DOHH2 (cell line): ENCODE results near the gene EML1.
A peak's percentile ranks its signal among the peaks of the same experiment; 100 is the strongest.

Experiments used
- H3F3A ChIP-seq: fragments of 200-600 bp; sonication (generic), shearing (Covaris generic); 2 replicates; pipeline ENCODE4 v1.6.0; 2016; ENCODE audit warnings: antibody characterized with exemption, mild to moderate bottlenecking; ENCODE audit not compliant: control insufficient read depth, insufficient read depth
- H3K27ac ChIP-seq: fragments of 200-600 bp; sonication (generic); 2 replicates; pipeline ENCODE4 v1.5.1; 2014; ENCODE audit warnings: low read depth, mild to moderate bottlenecking, low read length, moderate library complexity
- H3K27me3 ChIP-seq: fragments of 200-600 bp; sonication (generic); 2 replicates; pipeline ENCODE4 v1.6.1; 2014; ENCODE audit warnings: mild to moderate bottlenecking, low read length, mixed read lengths; ENCODE audit not compliant: control insufficient read depth
- H3K36me3 ChIP-seq: fragments of 200-600 bp; sonication (generic); 2 replicates; pipeline ENCODE4 v1.6.1; 2014; ENCODE audit warnings: mild to moderate bottlenecking, low read length, moderate library complexity, mixed read lengths; ENCODE audit not compliant: control insufficient read depth
- H3K4me1 ChIP-seq: fragments of 200-600 bp; sonication (generic); 2 replicates; pipeline ENCODE4 v1.6.1; 2014; ENCODE audit warnings: mild to moderate bottlenecking, low read length, mixed read lengths; ENCODE audit not compliant: control insufficient read depth
- H3K4me2 ChIP-seq: fragments of 200-600 bp; sonication (generic); 2 replicates; pipeline ENCODE4 v1.6.0; 2014; ENCODE audit warnings: mild to moderate bottlenecking, low read length, moderate library complexity
- H3K4me3 ChIP-seq: fragments of 200-600 bp; sonication (generic); 2 replicates; pipeline ENCODE4 v1.5.1; 2014; ENCODE audit warnings: mild to moderate bottlenecking, low read length, mixed read lengths
- H3K79me2 ChIP-seq: fragments of 200-600 bp; sonication (generic); 2 replicates; pipeline ENCODE4 v1.6.1; 2014; ENCODE audit warnings: mild to moderate bottlenecking, low read length, mixed read lengths; ENCODE audit not compliant: control insufficient read depth
- H3K9me2 ChIP-seq: fragments of 200-600 bp; sonication (generic); replicated peaks from 2 replicates; pipeline ENCODE4 v1.6.1; 2014; ENCODE audit warnings: mild to moderate bottlenecking, low read length, mixed read lengths; ENCODE audit not compliant: control insufficient read depth
- H3K9me3 ChIP-seq: fragments of 200-600 bp; sonication (generic); 2 replicates; pipeline ENCODE4 v1.6.1; 2014; ENCODE audit warnings: antibody characterized with exemption, low read length, mixed read lengths; ENCODE audit not compliant: control insufficient read depth, insufficient read depth
- H4K20me1 ChIP-seq: fragments of 200-600 bp; sonication (generic); 2 replicates; pipeline ENCODE4 v1.6.0; 2014; ENCODE audit warnings: low read depth, mild to moderate bottlenecking, antibody characterized with exemption, low read length, moderate library complexity; ENCODE audit not compliant: control insufficient read depth, insufficient read depth
- EZH2phosphoT487 ChIP-seq: fragments of 200-600 bp; sonication (generic); IDR thresholded peaks from 2 replicates; pipeline ENCODE4 v1.6.1; 2017; ENCODE audit warnings: borderline replicate concordance, mild to moderate bottlenecking, antibody characterized with exemption, low read length, moderate library complexity, mixed read lengths
- TF ChIP-seq, protein P1 (sequence below): fragments of 200-600 bp; sonication (generic); IDR thresholded peaks from one replicate; pipeline ENCODE4 v1.5.1; 2014; ENCODE audit warnings: antibody characterized with exemption, mild to moderate bottlenecking, low read depth, low read length; ENCODE audit not compliant: poor library complexity, severe bottlenecking

Gene EML1

DNA sequence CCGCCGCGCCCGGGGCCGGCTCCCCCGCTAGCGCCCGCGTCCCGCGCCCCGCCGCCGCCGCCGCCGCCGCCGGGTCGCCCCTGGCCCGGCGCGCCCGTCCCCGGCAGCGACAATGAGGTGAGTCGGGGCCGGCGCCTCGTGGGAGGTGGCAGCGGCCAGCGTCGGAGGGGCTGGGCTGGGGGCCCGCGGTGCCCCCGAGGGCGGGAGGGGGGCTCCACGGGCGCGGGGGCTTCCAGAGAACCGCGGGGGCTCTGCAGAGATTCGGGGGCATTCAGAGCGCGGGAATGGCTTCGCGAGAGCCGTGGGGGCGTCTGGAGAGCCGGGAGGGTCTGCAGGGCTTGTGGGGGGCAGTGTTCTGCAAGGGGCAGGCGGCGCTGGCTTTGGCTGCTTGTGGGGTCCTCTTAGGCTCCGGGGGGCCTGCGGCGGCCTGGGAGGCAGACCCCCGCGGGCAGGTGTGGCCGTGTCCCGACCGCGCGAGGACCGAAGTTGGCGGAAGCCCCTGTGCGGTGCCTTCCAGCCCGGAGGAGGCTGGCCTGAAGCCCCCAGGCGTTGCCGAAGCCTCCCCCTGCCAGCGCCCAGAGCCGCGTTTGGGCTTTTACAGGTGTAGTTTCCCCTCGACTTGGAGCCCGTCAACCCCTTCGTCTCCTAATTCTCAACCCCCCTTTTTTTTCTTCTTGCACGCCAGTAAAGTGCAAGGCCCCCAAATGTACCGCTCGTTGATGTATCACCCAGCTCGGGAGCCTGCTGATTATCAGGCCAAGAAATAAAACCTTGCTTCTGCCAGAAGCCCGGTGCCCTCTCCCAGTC is 178.9 kb downstream of the EML1 start:
- peak overlapping the region; percentile 68 for H3K4me3 ChIP-seq
- H3K27ac ChIP-seq = no peak overlapping the region
- H3K4me1 ChIP-seq = peaks cover 7% of the 10 kb centered on the region
- H3K79me2 ChIP-seq = peaks cover 24% of the 10 kb centered on the region
- H3K36me3 ChIP-seq = no peaks in the 10 kb centered on the region
- H3K9me2 ChIP-seq = no peaks in the 10 kb centered on the region
- TF ChIP-seq EZH2phosphoT487 = no peak
- TF ChIP-seq, protein P1, sequence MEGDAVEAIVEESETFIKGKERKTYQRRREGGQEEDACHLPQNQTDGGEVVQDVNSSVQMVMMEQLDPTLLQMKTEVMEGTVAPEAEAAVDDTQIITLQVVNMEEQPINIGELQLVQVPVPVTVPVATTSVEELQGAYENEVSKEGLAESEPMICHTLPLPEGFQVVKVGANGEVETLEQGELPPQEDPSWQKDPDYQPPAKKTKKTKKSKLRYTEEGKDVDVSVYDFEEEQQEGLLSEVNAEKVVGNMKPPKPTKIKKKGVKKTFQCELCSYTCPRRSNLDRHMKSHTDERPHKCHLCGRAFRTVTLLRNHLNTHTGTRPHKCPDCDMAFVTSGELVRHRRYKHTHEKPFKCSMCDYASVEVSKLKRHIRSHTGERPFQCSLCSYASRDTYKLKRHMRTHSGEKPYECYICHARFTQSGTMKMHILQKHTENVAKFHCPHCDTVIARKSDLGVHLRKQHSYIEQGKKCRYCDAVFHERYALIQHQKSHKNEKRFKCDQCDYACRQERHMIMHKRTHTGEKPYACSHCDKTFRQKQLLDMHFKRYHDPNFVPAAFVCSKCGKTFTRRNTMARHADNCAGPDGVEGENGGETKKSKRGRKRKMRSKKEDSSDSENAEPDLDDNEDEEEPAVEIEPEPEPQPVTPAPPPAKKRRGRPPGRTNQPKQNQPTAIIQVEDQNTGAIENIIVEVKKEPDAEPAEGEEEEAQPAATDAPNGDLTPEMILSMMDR = no peak
- no peaks in the 10 kb centered on the region for H3F3A ChIP-seq
- H3K9me3 ChIP-seq = no peaks in the 10 kb centered on the region
- H3K4me2 ChIP-seq = peak overlapping the region; percentile 52
- H4K20me1 ChIP-seq = no peaks in the 10 kb centered on the region
- peaks cover 11% of the 10 kb centered on the region for H3K27me3 ChIP-seq

DNA sequence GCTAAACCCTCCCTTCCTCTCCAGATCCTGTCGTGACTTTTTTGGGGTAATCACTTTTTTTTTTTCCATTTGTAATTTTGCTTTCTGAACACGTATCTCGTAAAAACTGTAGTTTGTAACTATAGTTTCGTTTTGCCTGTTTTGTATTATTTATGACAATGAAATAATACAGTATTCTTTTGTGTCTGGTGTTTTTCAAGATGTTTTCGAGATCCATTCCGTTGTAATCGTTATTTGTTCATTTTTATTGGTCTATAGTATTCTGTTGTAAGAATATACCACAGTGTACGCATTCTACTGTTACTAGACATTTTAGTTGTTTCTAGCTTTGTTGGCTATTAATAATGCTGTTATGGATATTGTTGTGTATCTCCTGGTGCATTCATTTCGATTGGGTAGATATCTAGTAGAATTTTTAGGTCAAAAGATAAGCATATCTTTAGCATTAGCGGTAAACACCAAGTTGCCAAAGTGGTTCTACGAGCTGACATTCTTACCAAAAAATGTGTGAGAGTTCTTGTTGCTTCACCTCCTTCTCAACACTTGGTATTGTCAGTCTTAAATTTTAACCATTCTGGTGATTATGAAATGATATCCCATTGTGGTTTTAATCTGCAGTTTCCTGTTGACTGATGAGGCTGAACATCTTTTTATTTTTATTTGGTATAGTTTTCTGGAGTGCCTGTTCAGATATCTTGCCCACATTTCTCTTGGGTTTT is 179.7 kb downstream of the EML1 start:
- H3K27ac ChIP-seq = no peak overlapping the region
- no peaks in the 10 kb centered on the region for H3K36me3 ChIP-seq
- H3K4me2 ChIP-seq = peak overlapping the region; percentile 52
- H3K27me3 ChIP-seq = peaks cover 11% of the 10 kb centered on the region
- no peaks in the 10 kb centered on the region for H3F3A ChIP-seq
- peaks cover 7% of the 10 kb centered on the region for H3K4me1 ChIP-seq
- peak overlapping the region; percentile 68 for H3K4me3 ChIP-seq
- H4K20me1 ChIP-seq = no peaks in the 10 kb centered on the region
- TF ChIP-seq, protein P1 = no peak
- no peak for TF ChIP-seq EZH2phosphoT487
- peaks cover 24% of the 10 kb centered on the region for H3K79me2 ChIP-seq
- H3K9me3 ChIP-seq = no peaks in the 10 kb centered on the region
- no peaks in the 10 kb centered on the region for H3K9me2 ChIP-seq

DNA sequence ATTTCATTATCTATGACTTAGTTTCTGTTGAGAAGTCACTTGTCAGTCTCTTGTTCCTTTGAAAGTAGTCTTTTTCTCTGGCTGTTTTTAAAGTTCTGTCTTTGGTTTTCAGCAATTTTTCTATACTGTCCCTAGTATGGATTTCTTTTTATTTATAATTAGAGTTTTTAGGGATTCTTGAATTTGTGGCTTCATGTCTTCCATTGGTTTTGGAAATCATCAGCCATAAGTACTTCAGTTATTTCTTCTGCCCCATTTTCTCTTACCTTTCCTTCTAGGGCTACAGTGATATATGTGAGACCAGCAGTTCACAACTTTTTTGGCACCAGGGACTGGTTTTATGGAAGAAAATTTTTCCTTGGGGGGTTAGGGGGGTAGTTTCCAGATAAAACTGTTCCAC is 182.0 kb downstream of the EML1 start:
- Histone ChIP-seq H3K4me2 (no peak overlapping the region), H4K20me1 (no peaks in the 10 kb centered on the region), H3K4me1 (peaks cover 7% of the 10 kb centered on the region), H3K9me3 (no peaks in the 10 kb centered on the region), H3K9me2 (no peaks in the 10 kb centered on the region), H3K79me2 (peaks cover 24% of the 10 kb centered on the region), H3K4me3 (no peak overlapping the region), H3K36me3 (no peaks in the 10 kb centered on the region), H3K27me3 (peaks cover 2% of the 10 kb centered on the region; the same call in 1 of the 2 replicates), H3F3A (no peaks in the 10 kb centered on the region), H3K27ac (no peak overlapping the region)
- TF ChIP-seq EZH2phosphoT487 = no peak
- TF ChIP-seq, protein P1 = no peak
